LoVo (cell line): ENCODE data around the gene SLC17A9.
A peak's percentile ranks its signal among the peaks of the same experiment; 100 is the strongest.

Source experiments
- DNase-seq: peaks from one replicate; pipeline ENCODE4 v3.0.0-alpha.2; 2016; ENCODE audit warnings: low spot score

SLC17A9 gene

GRCh38 chr20:62984666-62985443 lies 32.3 kb downstream of the SLC17A9 start:
- no peak for DNase-seq

- DNase-seq: no peak
These were observed 32.9 kb downstream of the SLC17A9 start for GRCh38 chr20:62985444-62985778.

GRCh38 chr20:62986257-62986800 lies 33.8 kb downstream of the SLC17A9 start:
- DNase-seq: no peak

DNA sequence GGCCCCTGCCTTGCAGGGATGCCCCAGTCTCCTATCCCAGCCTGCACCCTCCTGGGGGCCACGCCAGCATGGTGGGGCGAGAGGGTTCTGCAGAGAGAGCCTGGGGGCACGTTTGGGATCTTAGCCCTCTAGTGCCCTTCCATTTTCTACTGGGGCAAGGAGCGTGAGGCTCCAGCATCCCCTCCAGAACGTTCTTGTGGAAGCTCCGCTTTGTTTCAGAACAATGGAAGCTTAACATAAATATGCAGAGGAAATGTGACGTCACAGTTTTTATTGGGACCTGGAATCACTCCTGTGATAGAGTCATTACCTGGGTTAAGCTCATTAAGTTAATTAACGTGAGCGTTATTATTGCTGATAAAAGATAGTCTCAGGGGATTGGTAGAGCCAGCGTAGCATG lies 34.6 kb downstream of the SLC17A9 start:
- DNase-seq: no peak

GRCh38 chr20:62989201-62989601 lies 36.7 kb downstream of the SLC17A9 start:
- DNase-seq: no peak

GRCh38 chr20:62990306-62990825 lies 37.9 kb downstream of the SLC17A9 start:
- no peak for DNase-seq

DNA sequence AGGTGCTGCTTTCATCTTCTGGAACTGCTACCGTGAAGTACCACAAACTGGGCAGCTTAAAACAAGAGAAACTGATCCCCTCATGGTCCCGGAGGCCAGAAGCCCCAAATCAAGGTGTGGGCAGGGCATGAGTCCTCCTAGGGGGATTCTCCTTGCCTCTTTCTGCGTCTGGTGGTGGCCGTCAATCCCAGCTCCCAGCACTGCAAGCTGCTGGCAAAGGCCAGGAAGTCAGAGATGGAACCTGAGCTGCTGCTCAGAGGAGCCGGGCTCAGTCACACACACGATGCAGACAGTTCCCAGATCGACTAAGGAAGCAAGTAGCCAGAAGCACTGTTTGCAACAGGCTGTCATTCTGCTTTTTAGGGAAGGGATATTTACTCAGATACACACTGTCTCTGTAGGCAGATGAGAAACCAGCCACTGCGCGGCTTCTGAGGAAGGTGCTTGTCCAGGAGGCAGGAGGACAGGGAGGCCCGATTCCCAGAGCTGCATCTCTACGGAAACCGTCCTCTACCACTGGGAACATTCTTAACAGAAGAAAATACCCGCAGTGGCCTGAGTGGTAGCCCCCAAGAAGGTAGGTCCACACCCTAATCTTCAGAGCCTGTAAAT lies 38.8 kb downstream of the SLC17A9 start:
- DNase-seq: no peak

- no peak for DNase-seq
These were observed 39.4 kb downstream of the SLC17A9 start for GRCh38 chr20:62991863-62992262.

- no peak for DNase-seq
These were observed 41.5 kb downstream of the SLC17A9 start for GRCh38 chr20:62993856-62994494.

DNA sequence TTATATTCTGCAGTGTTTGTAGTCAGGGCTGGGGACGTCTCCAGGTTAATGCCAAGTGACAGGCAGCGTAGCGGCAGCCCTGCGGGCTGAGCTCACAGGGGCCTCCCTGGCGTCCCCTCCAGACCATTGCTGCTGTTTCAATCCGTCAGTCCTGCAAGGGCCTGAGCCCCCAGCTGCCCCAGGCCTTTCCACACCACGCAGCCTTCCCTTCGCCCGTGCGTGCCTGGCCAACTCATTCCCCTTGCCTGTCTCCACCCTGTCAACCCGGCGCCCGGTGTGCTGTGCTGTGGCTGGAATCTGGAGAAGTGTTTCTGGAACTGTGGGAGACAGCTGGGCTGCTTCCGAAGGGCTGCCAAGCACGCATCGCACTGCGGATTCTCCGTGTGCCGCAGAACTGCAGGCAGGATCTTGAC lies 42.4 kb downstream of the SLC17A9 start:
- no peak for DNase-seq

GRCh38 chr20:62995481-62995880 lies 43.0 kb downstream of the SLC17A9 start:
- no peak for DNase-seq

DNA sequence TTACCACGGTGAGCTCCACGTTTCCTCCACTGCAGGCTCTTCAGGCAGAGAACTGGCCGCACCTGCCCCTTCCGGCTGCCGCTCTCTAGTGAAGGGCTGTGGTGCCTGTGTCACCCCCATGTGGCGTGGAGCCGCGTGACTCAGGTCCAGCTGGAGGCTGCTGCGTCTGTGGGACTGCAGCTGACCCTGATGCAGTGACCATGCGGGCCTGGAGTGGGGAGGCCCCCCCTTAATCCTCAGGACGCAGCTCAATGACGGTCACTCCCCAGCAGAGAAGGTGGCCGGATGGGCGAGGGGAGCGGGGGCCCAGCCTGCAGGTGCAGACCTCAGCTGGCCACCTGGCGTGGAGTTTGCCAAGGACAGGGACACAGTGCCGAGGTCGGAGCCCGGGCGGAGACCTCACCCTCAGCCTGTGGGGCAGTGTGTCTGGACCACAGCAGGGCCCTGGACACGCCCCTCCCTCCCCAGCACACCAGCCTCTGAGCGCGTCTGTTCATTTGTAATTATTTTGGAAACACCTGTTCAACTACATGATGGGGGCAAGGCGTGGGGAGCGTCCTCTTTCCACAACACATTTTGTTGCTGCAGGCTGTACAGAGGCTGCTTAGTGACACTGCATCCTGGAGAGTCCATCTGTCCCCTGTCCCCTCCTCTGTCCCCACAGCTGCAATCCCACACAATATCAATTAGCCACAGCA lies 43.5 kb downstream of the SLC17A9 start:
- DNase-seq: no peak

DNA sequence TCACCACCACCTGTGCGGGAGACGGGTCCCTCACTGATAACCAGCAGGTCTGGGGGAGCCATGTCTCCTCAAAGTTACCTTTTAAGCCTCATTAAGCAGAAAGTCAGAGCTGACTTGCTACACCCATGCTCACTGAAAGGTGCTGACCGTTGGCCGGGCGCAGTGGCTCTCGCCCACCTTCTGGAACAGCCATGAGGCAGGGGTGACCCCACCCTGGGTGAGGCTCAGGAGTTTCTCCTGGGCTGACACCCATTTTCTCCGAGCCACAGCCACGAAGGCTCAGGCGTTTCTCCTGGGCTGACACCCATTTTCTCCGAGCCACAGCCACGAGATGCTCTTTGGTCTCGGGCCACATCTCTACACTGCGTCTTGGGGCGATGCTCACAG lies 44.1 kb downstream of the SLC17A9 start:
- DNase-seq: no peak

DNA sequence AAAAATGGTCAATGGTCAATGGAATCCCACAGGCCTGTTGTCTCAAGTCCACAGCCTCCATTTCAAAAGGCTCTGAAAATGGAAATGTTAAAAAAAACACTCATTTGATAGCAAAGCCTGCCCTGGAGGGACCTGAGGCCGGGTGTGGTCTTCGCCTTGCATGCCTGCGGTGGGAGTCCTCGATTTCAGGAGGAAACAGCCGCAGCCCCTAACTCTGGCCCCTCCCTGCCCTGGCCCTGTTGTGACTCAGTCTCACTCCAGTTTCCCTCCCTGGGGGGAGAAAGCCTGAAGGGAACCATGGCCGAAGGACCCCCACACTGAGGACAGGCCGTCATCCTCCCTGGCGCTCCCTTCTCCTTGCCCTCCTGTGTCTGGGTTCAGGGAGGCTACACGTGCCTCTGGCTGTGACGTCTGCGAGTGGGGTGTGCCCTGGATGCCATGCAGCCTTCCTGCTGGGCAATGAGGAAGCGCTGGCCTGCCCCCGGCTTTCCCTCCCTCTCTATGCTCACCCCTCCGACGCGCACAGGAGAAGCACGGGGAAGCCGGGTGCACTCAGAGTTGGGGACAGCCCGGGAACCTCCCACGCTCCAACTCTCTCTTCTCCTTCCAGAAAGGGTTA lies 45.0 kb downstream of the SLC17A9 start:
- peak; percentile 3 for DNase-seq

DNA sequence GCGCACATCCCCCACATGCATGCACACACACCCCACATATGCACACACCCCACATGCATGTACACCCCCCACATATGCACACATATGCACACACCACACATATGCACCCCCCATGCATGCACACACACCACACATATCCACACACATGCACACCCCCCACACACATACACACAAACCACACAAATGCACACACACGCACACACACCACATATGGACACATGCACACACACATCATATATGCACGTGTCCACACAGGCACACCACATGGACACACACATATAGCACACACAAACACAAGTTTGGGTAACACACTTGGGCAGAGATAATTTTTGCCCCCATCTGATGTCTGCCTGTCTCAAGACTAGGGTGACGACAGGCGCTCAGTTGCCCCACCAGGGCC lies 45.9 kb downstream of the SLC17A9 start:
- DNase-seq: no peak

DNA sequence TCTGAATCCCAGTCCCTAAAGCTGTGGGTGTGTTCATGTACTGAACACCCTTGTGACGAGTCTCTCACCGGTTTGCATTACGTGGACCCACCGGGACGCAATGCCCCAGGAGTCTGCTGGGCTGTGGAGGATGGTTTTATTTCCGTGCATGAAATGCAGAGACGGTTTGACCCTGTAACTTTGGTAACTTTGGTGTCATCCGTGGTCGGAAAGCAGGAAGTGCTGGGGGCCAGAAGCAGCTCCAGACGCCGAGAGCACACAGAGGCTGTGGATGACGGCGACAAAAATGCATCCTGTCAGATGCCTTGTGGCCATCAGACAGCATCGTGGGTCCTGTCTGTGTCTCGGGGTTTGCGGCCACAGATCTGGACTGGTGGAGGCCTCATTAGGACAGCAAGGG lies 47.1 kb downstream of the SLC17A9 start:
- DNase-seq: no peak

- DNase-seq: no peak
These were observed 47.5 kb downstream of the SLC17A9 start for GRCh38 chr20:63000036-63000435.

DNA sequence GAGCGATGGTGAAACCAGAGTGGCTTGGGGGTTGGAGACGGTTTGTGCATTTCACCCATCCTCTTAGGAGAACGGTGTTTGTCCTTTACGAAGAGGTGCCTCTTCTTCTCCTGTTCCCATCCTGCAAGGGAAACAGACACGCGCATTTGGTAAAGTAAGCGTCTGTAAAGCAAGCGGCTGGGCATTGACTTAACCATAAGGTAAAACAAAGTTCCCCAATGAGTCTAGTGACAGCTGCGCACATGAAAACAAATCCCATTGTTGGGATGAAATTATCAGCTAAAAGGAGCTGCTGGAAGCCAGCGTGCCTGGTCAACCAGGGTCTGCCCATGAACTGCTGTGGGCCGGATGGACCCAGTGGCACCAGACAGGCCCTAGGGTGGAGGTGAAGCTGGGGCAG lies 48.4 kb downstream of the SLC17A9 start:
- DNase-seq: no peak

DNA sequence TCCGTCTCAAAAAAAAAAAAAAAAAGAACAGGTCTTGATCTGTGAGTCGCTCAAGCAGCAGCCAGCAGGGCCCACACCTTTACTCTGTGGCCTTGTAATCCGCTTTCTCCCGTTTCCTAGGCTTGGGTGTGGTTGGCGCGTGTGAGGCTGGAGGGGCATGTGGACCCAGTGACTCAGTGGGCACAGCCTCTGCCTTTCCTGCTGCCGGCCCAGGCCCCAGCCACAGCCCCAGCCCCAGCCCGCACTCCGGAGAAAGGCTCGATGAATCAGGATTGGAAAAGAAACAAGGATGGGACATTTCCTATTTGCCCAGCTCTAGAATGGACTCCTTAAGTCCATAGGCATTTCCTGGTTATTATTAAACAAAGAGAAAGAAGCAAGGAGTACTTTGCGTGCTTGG lies 50.0 kb downstream of the SLC17A9 start:
- DNase-seq: peak; percentile 16

DNA sequence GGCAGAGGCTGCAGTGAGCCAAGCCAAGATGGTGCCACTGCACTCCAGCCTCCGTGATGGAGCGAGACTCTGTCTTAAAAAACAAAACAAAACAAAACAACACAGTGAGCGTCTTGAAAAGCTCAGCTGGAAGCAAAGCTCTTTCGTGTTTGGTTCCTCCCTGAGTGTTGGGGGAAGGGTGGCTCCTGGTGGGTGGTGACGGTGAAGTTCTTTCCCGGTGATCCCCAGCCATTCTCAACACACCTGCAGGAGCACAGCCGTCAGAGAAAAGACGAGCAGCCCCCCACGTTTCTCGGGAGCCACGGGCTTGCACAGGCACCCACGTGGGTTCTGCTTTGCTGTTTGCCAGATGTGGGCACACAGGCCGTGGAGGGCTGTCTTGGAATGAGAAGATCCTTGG lies 51.0 kb downstream of the SLC17A9 start:
- no peak for DNase-seq

- DNase-seq: no peak
These were observed 52.3 kb downstream of the SLC17A9 start for GRCh38 chr20:63004607-63005364.
